Measurements from ENCODE around the gene GALNTL6. TPM values are rescaled to one million over a fixed set of nuclear protein-coding genes. Genes with fewer than 3 reads are reported as not detected.

GALNTL6 gene
- total RNA-seq, 1 donor from 2014 or later: not detected

GRCh38 chr4:172842779-172843178, 1029.6 kb downstream of the GALNTL6 start:
- intact Hi-C loops (cut with micrococcal nuclease): no loop called here

GRCh38 chr4:172843192-172843591, 1030.0 kb downstream of the GALNTL6 start:
- no peak for DNase-seq
- TF ChIP-seq CTCF (IDR thresholded peaks at IDR 0.05; ENCODE audit: borderline replicate concordance): no peak
- H3K4me3 ChIP-seq: no peak overlapping the region
- H3K36me3 ChIP-seq: no peaks in the 10 kb centered on the region
- no peak overlapping the region for H3K27ac ChIP-seq (replicated peaks)
- no peaks in the 10 kb centered on the region for H3K9me3 ChIP-seq (replicated peaks)
- H3K27me3 ChIP-seq (ENCODE audit: low read depth): no peaks in the 10 kb centered on the region
- H3K4me1 ChIP-seq: no peaks in the 10 kb centered on the region
- intact Hi-C loops (cut with micrococcal nuclease): no loop called here

More at GRCh38 chr4:172842779-172843178, 1029.6 kb downstream of the GALNTL6 start:
- Histone ChIP-seq H3K4me1 (no peaks in the 10 kb centered on the region), H3K9me3 (replicated peaks) (no peaks in the 10 kb centered on the region), H3K27me3 (ENCODE audit: low read depth) (no peaks in the 10 kb centered on the region), H3K4me3 (no peak overlapping the region), H3K27ac (replicated peaks) (no peak overlapping the region), H3K36me3 (no peaks in the 10 kb centered on the region)
- DNase-seq: no peak
- no peak for TF ChIP-seq CTCF (IDR thresholded peaks at IDR 0.05; ENCODE audit: borderline replicate concordance)

- no peak overlapping the region for H3K27ac ChIP-seq (replicated peaks)
- no peak overlapping the region for H3K4me3 ChIP-seq
- no peak for TF ChIP-seq CTCF (IDR thresholded peaks at IDR 0.05; ENCODE audit: borderline replicate concordance)
- intact Hi-C loops (cut with micrococcal nuclease): no loop called here
- H3K36me3 ChIP-seq: no peaks in the 10 kb centered on the region
- no peak for DNase-seq
- no peaks in the 10 kb centered on the region for H3K9me3 ChIP-seq (replicated peaks)
- no peaks in the 10 kb centered on the region for H3K4me1 ChIP-seq
- H3K27me3 ChIP-seq (ENCODE audit: low read depth): no peaks in the 10 kb centered on the region
These were observed 1031.4 kb downstream of the GALNTL6 start for GRCh38 chr4:172844556-172844955.

- Histone ChIP-seq H3K4me3 (no peak overlapping the region), H3K9me3 (replicated peaks) (no peaks in the 10 kb centered on the region), H3K27ac (replicated peaks) (no peak overlapping the region), H3K36me3 (no peaks in the 10 kb centered on the region), H3K4me1 (no peaks in the 10 kb centered on the region), H3K27me3 (ENCODE audit: low read depth) (no peaks in the 10 kb centered on the region)
- intact Hi-C loops (cut with micrococcal nuclease): no loop called here
- DNase-seq: no peak
- no peak for TF ChIP-seq CTCF (IDR thresholded peaks at IDR 0.05; ENCODE audit: borderline replicate concordance)
These were observed 1032.1 kb downstream of the GALNTL6 start for GRCh38 chr4:172845281-172845680.

- Histone ChIP-seq H3K4me1 (no peaks in the 10 kb centered on the region), H3K27ac (replicated peaks) (no peak overlapping the region), H3K27me3 (ENCODE audit: low read depth) (no peaks in the 10 kb centered on the region), H3K36me3 (no peaks in the 10 kb centered on the region), H3K4me3 (no peak overlapping the region), H3K9me3 (replicated peaks) (no peaks in the 10 kb centered on the region)
- no peak for TF ChIP-seq CTCF (IDR thresholded peaks at IDR 0.05; ENCODE audit: borderline replicate concordance)
- DNase-seq: no peak
- intact Hi-C loops (cut with micrococcal nuclease): no loop called here
These were observed 1037.6 kb downstream of the GALNTL6 start for GRCh38 chr4:172850838-172851237.

- H3K36me3 ChIP-seq: no peaks in the 10 kb centered on the region
- no peak overlapping the region for H3K4me3 ChIP-seq
- H3K27ac ChIP-seq (replicated peaks): no peak overlapping the region
- H3K27me3 ChIP-seq (ENCODE audit: low read depth): no peaks in the 10 kb centered on the region
- H3K9me3 ChIP-seq (replicated peaks): no peaks in the 10 kb centered on the region
- no peak for DNase-seq
- TF ChIP-seq CTCF (IDR thresholded peaks at IDR 0.05; ENCODE audit: borderline replicate concordance): no peak
- intact Hi-C loops (cut with micrococcal nuclease): no loop called here
- no peaks in the 10 kb centered on the region for H3K4me1 ChIP-seq
These were observed 1038.3 kb downstream of the GALNTL6 start for GRCh38 chr4:172851534-172851933.

Measured in left ventricle myocardium inferior (tissue), 1 donor.